ENCODE measurements around the gene CTTN. TPM values are rescaled to one million over a fixed set of nuclear protein-coding genes. Genes with fewer than 3 reads are reported as not detected.
A peak's percentile ranks its signal among the peaks of the same experiment; 100 is the strongest.

Gene CTTN
- total and polyA plus RNA-seq, 10 of the 15 experiments (the other 5 are each of a cell fraction or from before 2014, with no cell fraction given), result 1.1 to 37.8 (median 11.8) TPM

DNA sequence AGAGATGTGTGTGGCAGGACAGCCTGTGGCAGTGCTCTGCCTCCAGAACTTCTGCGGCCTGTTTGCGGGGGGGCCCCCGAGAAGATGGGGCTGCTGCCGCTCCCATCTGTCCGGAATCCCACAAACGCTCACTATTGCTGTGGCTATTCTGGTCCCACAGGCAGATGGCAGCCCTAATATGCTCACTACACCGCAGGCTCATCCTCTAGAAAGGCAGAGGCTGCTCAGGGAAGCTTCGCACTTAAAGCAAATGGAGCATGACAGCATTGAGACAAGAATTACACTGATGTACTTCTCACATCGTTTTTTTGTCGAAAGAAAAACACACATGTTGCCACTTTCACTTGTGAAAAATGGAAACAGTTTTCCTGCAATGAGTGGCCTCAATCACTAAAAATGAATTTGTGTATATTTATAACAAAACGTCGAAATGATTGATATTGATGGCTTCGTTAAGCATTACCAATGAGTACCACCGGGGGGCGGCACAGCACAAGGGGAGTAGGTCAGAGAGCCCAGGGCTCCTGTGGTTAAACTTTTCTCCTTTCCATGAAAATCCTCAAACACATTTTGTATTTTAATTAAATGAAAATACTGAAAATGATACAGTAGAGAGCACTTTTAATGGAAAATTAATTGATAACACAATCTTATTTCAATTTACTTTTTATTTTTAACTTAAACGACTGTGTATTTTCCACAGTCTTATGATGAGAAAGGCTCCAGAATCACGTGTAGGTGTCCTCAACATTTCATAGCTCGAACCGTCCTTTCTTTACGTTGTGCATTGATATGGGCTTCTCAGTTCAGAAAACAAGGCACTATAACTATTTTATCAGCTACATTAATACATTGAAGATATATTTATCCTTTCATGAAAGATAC lies 69.1 kb downstream of the CTTN start:
- SMC1A ChIA-PET (ENCODE audit: uncharacterized antibody, unreplicated experiment), result interaction anchor here (0.6 to 1.1 kb wide), 3 partner anchors 13 to 470 kb away, joined by 3 to 4 read pairs (median 3); no protein-coding TSS in a partner anchor
- DNase-seq (ENCODE audit: low read depth, low spot score), result peak; percentile 45
- Histone ChIP-seq H3K27ac (ENCODE audit: control insufficient read depth, insufficient read depth) (no peak overlapping the region), H2AFZ (ENCODE audit: control insufficient read depth, low read depth, low read length) (no peak overlapping the region), H3K4me1 (ENCODE audit: control insufficient read depth, insufficient read depth, low read length) (peaks cover 43% of the 10 kb centered on the region), H3K27me3 (replicated peaks in 1 of 2; ENCODE audit: control insufficient read depth in 2 of 2, insufficient read depth in 2 of 2, low read length in 1 of 2) (no peaks in the 10 kb centered on the region), H3K9me3 (replicated peaks; ENCODE audit: control insufficient read depth, insufficient read depth, low read length) (no peaks in the 10 kb centered on the region; the same call in 2 of the 3 replicates), H3K36me3 (ENCODE audit: control insufficient read depth in 2 of 2, insufficient read depth in 2 of 2, low read length in 1 of 2) (no peaks in the 10 kb centered on the region), H3K4me2 (ENCODE audit: control insufficient read depth, insufficient read depth) (peak overlapping the region; percentile 35), H4K20me1 (ENCODE audit: control insufficient read depth, insufficient read depth) (no peaks in the 10 kb centered on the region), H3K4me3 (no peak overlapping the region), H3K9ac (ENCODE audit: control insufficient read depth, insufficient read depth, low read length) (no peak overlapping the region), H3K79me2 (ENCODE audit: control insufficient read depth, insufficient read depth, low read length) (no peaks in the 10 kb centered on the region)
- 3% methylated on average over 20 of the region's 20 CpGs for WGBS (ENCODE audit: insufficient coverage, insufficient replicate concordance, low lambda C conversion rate, missing lambda C conversion rate)
- intact Hi-C loops (cut with micrococcal nuclease; ENCODE audit: unreplicated experiment) (loop anchor here (1.0 to 10.0 kb wide), 3 partner anchors 193 to 613 kb away; partner anchors contain the start of gene PPFIA1), in situ Hi-C loops (cut with MboI) (loop anchor here (5.0 kb wide), 1 partner anchor 290 kb away; no protein-coding TSS in a partner anchor)
- POLR2A ChIA-PET, result interaction anchor here (0.6 kb wide), 1 partner anchor 1025 kb away, joined by 3 read pairs; no protein-coding TSS in a partner anchor
- CTCF ChIA-PET, result interaction anchor here (0.6 to 1.9 kb wide), 11 partner anchors 8 to 951 kb away, joined by 3 to 13 read pairs (median 4); no protein-coding TSS in a partner anchor
- ATAC-seq, result peak; percentile 33; the same call in 2 of the 3 replicates
- RAD21 ChIA-PET (ENCODE audit: unreplicated experiment), result interaction anchor here (1.2 to 1.9 kb wide), 2 partner anchors 16 to 952 kb away, joined by 3 to 5 read pairs; no protein-coding TSS in a partner anchor
- no TSS peak for BruUV-seq (replicated peaks)
- peak; percentile 65 for FAIRE-seq
- TF ChIP-seq KAT2A (conservative IDR thresholded peaks at IDR 0.05; ENCODE audit: control insufficient read depth, low read depth, low read length) (no peak), ZNF384 (IDR thresholded peaks at IDR 0.05; ENCODE audit: borderline replicate concordance, low read depth, low read length) (no peak), NBN (IDR thresholded peaks at IDR 0.05) (no peak), CBX5 (IDR thresholded peaks at IDR 0.05; ENCODE audit: low read depth) (no peak), SMC3 (IDR thresholded peaks at IDR 0.05; ENCODE audit: borderline replicate concordance, low read length) (peak; percentile 74), RB1 (IDR thresholded peaks at IDR 0.05; ENCODE audit: borderline replicate concordance) (no peak), GATAD2B (conservative IDR thresholded peaks at IDR 0.05; ENCODE audit: low read depth) (no peak), EZH2 (IDR thresholded peaks at IDR 0.05; ENCODE audit: borderline replicate concordance, control insufficient read depth, low read depth, low read length) (no peak), ASH2L (IDR thresholded peaks at IDR 0.05; ENCODE audit: borderline replicate concordance, low read depth) (no peak), PML (IDR thresholded peaks at IDR 0.05; ENCODE audit: low read length) (no peak), KDM1A (IDR thresholded peaks at IDR 0.05; ENCODE audit: borderline replicate concordance) (no peak), TCF3 (IDR thresholded peaks at IDR 0.05; ENCODE audit: borderline replicate concordance, insufficient read depth, low read depth, low read length) (no peak), LARP7 (IDR thresholded peaks at IDR 0.05) (no peak), PAX5 (IDR thresholded peaks at IDR 0.05; ENCODE audit: borderline replicate concordance, low read depth, low read length) (peak; percentile 22; the same call in 1 of the 2 replicates), BHLHE40 (IDR thresholded peaks at IDR 0.05; ENCODE audit: borderline replicate concordance in 1 of 2, low read depth in 2 of 2, low read length in 1 of 2) (0 out of 4 replicates have a peak, but pooled peaks of 1 of the 2 experiments have one; percentile 21), MYB (IDR thresholded peaks at IDR 0.05; ENCODE audit: borderline replicate concordance, low read depth, low read length) (no peak), ETV6 (conservative IDR thresholded peaks at IDR 0.05 in 1 of 2, IDR thresholded peaks at IDR 0.05 in 1 of 2; ENCODE audit: borderline replicate concordance in 1 of 2, low read depth in 1 of 2) (no peak)
- TF ChIP-seq, protein P1, sequence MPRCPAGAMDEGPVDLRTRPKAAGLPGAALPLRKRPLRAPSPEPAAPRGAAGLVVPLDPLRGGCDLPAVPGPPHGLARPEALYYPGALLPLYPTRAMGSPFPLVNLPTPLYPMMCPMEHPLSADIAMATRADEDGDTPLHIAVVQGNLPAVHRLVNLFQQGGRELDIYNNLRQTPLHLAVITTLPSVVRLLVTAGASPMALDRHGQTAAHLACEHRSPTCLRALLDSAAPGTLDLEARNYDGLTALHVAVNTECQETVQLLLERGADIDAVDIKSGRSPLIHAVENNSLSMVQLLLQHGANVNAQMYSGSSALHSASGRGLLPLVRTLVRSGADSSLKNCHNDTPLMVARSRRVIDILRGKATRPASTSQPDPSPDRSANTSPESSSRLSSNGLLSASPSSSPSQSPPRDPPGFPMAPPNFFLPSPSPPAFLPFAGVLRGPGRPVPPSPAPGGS (IDR thresholded peaks at IDR 0.05; ENCODE audit: borderline replicate concordance, insufficient read depth, low read depth, low read length, poor library complexity, severe bottlenecking), result no peak
- TF ChIP-seq, protein P2, sequence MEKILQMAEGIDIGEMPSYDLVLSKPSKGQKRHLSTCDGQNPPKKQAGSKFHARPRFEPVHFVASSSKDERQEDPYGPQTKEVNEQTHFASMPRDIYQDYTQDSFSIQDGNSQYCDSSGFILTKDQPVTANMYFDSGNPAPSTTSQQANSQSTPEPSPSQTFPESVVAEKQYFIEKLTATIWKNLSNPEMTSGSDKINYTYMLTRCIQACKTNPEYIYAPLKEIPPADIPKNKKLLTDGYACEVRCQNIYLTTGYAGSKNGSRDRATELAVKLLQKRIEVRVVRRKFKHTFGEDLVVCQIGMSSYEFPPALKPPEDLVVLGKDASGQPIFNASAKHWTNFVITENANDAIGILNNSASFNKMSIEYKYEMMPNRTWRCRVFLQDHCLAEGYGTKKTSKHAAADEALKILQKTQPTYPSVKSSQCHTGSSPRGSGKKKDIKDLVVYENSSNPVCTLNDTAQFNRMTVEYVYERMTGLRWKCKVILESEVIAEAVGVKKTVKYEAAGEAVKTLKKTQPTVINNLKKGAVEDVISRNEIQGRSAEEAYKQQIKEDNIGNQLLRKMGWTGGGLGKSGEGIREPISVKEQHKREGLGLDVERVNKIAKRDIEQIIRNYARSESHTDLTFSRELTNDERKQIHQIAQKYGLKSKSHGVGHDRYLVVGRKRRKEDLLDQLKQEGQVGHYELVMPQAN (conservative IDR thresholded peaks at IDR 0.05), result no peak
